CD4-positive, alpha-beta T cell treated with Interleukin-6 for 4 hours (primary cell): ENCODE measurements around the gene ASH1L.
"Not testable (repeated sequence)": the region's sequence is repeated elsewhere in the genome, so short reads cannot be mapped to it uniquely, and the experiment has no call there.

ENCODE experiments used
- DNase-seq: peaks from one replicate; pipeline ENCODE4 v3.0.0-alpha.2; 2020; ENCODE audit warnings: mixed read lengths

The ASH1L gene

DNA sequence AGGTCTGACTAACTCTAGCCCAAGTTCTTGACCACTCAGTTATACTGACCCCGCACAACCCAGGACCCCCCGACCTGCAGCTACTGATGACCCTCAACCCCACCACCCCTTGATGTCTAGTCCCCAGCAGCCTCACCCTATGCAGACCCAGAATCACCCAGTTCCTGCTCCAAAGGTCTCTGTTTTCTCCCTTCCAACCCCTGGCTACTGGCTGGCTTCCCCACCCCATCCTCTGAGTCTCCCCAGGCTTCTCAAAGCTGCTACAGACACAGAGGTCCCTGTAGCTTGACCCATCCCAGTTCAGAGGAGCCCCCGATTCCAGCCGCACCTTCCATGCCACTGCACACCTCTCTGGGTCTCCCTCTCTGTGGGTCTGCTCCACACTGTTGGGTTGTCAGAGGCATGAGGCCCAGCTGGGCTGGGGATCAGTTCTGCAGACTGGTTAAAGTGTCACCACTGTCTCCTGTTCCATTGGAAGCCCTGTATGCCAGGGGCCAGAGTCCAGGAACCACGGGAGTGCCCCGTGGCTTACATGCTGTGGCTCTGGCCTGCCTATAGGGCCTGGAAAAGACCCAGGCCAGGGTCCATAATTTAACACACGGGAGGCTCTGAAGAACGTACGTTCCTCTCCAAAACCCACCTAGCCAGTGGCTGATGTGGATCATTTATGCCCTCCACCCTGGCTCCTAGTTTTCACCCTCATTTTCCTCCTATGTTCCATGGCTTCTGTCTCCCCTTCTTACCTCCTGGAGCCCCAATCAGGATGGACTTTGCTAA lies 261.9 kb downstream of the ASH1L start:
- no peak for DNase-seq

DNA sequence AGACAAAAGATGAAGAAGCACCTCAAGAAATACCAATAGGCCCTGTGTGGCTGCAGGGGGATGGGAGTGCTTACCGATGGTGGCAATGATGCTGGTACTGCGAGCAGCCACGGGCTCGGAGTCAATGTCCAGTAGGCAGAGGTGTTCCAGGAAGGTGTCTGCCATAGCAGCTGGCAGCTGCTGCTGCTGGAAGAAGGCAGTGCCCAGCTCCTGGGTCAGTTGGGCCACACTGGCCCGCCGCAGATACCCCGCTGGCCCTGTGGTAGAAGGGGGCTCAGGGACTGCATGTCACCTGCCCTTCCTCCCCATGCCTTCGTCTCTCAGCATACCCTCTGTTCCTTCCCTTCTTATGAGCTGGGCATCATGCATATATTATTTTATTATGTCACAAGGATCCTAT lies 262.6 kb downstream of the ASH1L start:
- DNase-seq = no peak

DNA sequence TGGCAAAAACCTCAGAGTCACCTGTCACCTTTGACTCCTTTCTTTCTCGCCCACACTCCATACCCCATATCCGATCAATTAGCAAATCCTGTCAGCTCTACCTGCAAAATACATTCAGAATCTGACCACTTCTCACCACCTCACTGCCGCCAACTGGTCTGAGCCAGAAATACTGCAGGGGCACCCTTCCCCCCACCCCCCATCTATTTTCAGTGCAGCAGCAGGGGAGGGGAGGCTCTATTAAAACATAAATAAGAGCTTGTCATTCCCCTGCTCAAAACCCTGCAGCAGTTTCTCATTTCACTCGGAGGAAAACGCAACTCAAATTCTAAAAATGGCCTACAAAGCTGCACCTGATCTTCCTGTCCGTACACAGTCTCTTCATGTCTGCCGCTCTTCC lies 265.2 kb downstream of the ASH1L start:
- DNase-seq = no peak

DNA sequence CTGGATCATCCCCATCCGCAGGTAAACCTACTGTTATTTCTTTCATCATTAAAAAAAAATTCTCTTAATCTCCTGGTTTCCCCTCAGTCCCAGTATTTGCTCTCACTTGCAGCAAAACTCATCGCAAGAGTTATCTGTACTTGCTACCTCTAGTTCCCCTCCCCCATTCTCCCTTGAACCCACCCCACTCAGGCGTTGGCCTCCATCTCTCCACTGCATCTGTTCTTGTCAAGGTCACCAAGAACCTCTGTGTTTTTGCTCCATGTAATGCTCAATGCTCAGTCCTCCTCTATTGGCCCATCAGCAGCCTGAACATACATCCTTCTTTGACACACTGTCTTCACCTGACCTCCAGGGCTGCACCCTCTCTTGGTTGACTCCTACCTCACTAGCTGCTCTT lies 265.9 kb downstream of the ASH1L start:
- DNase-seq = no peak

DNA sequence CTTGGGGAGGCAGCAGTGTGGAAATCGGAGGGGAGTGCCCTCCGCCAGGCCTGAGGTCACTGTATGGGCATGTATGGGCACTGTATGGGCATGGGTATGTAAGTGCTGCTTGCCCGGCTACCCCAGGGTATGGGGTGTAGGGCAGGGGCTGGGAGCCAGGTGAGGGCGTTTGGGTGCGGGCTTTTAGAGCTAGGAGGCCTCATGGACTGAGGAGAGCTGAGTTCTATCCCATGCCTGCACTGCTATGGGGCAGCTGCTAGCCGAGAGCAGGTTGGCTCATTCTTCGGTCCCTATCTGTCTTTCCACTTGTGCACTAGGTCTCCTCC lies 266.7 kb downstream of the ASH1L start:
- no peak for DNase-seq

DNA sequence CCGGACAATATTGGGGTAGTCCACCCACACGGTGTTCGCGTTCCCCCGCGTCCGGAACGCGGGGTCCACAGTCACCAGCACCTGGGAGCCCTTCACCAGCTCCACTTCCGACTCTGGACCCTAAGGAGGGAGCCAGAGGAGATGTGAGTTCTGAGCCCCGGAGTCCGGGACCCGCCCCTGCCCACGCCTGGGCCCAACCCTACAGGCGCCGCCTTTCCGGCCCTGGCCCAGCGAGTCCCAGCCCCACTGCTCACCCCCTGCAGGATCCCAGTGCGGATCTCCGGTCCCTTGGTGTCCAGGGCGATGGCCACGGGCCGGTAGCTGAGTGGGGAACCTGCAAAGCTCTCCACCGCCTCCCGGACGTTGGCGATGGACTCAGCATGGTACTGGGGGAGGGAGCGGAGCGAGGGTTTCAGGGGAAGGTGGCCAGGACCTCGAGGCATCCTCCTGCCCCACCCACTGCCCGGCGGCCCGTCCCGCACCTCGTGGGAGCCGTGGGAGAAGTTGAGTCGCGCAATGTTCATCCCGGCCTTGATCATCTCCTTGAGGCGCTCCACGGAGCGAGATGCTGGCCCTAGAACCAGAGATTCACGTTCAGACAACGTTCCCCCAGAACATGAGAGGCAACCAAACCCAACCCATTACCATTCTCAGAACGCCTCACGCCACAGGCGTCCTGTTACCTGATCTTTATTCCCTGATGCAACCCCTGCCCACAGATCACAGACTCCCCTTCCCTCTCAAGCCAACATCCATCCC lies 267.2 kb downstream of the ASH1L start:
- DNase-seq = no peak

DNA sequence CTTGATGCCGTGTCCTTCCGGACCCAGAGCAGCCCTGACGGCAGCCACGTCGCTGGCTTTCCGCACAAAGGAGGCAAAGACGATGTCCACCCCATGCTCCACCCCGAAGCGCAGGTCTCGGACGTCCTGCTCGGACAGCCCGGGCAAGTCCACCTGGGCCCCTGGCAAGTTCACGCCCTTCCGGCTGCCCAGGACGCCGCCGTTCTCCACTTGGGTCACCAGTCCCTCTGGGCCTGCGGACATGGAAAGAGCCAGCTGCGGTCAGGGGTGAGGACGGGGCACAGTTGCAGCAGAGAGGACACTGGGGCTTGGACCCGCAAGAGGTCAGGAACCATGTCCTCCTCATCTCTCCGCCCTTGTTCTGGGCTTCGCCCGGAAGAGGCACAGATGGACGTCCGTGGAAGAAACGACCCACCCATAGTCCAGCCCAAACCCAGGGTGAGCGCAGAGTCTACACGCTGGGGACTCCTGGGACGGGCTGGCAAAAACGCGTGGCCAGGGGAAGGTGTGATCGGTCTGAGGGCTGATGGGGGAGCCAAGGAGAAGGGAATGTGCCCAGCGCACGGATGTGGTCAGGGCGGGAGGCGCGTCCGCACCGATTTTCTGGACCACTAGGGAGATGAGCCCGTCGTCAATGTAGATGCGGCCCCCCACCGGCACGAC lies 268.0 kb downstream of the ASH1L start:
- DNase-seq = no peak

DNA sequence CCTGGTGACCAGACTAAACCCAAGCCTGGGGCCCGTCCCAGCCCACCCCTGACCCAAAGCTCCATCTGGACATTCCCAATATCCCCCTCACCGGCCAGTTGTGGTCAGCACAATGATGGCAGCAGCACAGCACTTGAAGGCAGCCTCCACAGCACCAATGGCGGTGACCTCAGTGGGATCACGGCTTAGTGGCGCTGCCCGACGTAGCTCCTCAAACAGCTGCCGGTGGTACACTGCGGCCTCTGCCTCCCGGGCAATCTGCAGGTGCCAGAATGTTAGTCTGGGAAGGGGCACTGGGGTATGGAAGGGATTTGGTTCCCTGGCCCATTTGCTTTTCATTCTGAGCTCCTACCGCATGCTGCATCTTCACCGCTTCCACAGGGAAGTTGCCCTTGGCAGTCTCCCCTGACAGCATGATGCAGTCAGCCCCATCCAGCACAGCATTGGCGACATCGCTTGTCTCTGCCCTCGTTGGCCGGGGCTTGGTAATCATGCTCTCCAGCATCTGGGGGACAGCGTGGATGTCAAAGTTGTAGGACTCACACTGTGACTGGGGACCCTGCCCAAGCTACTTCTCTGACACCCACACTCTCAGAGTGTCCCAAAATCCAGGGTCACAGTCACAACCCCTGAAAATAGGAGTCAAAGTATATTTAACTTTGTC lies 269.4 kb downstream of the ASH1L start:
- no peak for DNase-seq

DNA sequence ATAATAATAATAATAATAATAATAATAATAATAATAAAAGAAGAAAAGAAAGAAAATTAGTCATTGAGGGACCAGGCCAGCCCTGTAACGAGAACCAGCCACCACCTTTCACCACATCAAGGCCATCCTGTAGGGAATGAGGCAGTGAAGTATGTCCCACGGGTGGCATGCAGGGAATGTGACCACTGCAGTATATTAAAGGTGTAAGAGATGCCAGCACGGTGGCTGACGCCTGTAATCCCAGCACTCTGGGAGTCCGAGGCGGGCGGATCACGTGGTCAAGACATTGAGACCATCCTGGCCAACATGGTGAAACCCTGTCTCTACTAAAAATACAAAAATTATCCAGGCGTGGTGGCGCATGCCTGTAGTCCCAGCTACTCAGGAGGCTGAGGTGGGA lies 271.6 kb downstream of the ASH1L start:
- not testable (repeated sequence) for DNase-seq

DNA sequence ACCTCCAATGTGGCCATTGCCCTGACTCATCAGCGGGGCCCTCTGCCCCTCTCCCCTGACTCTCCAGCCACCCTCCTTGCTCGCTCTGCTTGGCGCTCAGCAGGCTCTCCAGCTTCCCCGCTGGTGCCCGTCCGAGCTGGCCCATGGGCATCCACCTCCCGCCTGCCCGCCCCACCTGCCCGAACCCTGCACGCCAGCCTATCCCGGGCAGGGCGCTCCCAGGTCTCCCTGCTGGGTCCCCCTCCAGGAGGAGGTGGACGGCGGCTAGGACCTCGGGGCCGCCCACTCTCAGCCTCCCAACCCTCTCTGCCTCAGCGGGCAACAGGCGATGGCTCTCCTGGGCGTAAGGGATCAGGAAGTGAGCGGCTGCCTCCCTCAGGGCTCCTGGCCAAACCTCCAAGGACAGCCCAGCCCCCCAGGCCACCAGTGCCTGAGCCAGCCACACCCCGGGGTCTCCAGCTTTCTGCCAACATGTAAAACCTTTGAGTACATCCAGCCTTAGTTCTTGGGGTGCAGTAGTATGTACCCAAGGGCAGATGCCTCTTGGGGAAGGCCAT lies 274.5 kb downstream of the ASH1L start:
- DNase-seq = no peak

DNA sequence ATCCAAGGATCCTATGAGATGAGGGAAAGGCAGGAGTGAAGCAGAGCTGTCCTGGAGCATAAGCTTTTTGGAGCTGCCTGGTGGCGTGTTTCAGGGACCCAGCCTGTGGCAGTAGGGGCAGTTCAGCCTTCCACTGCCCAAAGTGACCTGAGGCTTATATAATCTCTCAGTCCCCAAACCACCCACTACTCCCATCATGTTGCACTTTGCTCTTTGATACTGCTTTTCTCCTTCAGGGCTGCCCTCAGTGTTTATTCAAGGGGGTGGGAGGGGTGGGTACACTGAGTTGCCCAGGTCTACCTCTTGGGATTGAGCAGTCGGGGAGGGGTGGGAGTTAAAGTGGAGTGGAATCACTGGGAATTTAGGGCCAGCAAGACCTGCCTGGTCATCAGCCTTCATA lies 276.1 kb downstream of the ASH1L start:
- DNase-seq = no peak

DNA sequence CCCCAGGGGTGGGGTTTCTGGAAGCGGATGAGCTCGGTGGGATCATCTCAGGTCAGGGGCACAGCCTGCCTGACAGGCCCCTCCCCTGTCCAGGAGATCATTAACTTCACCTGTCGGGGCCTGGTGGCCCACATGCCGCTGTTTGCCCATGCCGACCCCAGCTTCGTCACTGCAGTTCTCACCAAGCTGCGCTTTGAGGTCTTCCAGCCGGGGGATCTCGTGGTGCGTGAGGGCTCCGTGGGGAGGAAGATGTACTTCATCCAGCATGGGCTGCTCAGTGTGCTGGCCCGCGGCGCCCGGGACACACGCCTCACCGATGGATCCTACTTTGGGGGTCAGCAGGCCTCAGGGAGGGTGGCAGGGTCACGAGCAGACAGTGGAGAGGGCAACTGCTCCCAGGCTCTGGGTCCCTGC lies 277.0 kb downstream of the ASH1L start:
- DNase-seq = no peak
